HG03354 (cell line): Measurements from ENCODE around the gene KCTD12.

Source experiments
- ATAC-seq: cut with Tn5 transposase; IDR thresholded peaks from one replicate; pipeline ENCODE4 v1.9.1; 2021; ENCODE audit warnings: mild to moderate bottlenecking; ENCODE audit not compliant: unreplicated experiment, poor library complexity, severe bottlenecking

KCTD12 gene

DNA sequence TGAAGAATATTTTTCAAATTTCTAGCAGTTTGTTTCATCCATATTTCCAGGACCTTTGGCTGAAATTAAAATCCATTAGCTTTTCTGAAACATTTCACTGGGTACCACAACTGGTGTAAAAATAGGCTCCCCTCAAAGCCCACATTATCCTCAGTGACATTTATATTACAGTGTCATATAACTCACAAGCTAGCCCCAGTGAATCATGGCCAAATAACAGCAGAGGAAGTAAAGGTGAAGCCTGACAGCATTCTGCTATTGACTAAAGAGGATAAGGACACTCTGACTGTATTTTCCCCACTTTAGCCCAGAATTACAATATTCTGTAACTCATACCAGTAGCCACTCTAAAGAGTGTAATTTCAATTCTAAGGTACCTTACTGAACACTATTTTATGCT is 21.9 kb downstream of the KCTD12 start:
- ATAC-seq = no peak

DNA sequence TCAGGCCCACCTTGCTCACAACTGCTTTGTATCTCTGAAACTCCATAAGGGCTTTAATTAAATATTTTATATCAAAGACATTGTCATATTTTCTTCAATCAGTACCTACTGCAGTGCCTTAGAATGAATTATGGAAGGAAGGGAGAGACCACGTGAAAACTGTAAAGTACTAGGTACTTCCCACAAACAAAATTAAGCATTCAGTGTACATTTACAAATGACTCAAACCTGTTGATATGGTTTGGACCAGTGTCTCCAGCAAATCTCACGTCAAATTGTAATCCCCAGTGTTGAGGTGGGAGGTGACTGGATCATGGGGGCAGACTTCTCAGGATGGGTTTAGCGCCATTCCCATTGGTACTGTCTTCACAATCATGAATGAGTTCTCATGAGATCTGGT is 23.2 kb downstream of the KCTD12 start:
- ATAC-seq = no peak

DNA sequence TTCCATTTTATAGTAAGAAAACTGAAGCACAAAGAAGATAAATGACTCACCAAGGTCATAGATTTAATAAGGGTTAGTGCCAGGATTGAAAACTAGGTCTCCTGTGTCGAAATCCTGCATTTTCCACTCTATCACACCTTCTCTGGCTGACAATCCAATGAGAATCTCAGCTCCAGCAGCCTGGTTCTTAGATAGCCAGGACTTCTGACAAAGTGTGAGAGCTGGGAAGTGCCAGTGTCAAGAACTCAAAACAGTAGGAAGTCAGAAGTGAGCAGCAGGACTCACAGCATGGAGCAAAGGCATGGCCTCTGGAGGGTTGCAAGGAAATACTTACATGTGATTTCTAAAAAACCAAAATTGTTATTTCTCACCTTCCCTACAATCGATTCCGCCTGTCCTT is 24.3 kb downstream of the KCTD12 start:
- no peak for ATAC-seq

DNA sequence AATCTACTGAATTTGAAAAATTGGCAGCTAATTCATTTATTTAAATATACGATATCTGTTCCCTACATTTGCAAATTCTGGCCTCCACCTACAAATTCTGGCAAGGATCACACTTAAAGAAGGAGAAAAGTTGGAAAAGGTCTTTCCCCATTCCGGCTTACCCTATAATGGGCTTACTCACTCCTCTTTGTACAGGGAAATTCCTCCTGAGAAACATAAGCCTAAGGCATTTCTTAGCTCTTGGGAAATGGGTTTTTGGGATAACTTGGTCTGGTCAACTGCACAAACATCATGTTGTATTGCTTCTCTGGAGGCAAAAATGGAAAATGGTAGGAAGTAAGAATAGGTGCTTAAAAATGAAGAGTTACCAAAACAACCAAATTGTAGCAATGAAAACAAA is 25.5 kb downstream of the KCTD12 start:
- no peak for ATAC-seq

DNA sequence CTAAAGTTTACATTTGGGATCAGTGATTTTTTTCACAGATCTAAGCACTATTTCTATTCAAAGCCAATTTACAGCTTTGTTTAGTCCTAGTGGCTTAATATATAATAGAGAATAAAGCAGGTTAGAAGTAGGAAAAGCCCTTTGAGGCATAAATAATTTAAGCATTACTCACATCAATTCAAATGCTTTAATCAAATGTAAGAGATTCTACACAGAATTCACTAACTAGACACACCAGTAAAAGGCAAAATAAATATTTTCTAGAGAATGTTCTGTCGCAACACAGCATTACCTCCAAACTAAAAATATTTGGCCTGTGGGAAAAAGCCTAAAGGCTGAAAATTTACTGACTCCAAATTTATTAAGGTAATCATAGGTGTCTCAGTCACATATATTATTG is 31.3 kb downstream of the KCTD12 start:
- ATAC-seq = no peak

DNA sequence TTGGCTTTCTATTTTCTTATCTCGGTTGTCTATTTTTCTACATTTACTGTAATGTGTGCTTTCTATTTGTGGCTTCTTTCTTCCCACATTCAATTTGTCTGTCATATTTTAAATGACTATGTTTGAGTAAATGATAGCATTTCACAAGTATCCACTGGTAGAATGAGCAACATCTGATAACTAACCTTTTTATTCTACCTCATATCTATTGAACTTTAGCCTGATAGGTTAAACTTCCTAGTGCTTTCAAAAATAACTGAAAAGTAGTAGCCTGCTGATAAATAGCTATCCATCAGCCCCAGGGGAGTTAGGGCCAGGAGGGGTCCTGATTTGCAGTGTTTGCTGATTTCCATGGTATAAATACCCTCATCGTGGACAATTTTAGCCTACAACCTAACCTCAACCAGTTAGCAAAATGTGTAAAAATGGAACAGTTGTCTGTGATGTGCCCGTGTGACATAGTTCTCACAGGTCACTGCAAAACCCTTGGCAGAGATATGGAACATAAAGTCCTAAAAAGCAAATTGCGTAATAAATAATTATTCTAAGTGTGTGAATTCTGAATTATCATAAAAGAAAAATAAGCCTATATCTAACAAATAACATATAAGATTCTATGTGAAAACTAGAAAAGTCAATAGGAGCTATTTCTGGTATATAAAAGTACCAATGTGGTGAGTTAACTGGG is 32.1 kb downstream of the KCTD12 start:
- ATAC-seq = no peak

DNA sequence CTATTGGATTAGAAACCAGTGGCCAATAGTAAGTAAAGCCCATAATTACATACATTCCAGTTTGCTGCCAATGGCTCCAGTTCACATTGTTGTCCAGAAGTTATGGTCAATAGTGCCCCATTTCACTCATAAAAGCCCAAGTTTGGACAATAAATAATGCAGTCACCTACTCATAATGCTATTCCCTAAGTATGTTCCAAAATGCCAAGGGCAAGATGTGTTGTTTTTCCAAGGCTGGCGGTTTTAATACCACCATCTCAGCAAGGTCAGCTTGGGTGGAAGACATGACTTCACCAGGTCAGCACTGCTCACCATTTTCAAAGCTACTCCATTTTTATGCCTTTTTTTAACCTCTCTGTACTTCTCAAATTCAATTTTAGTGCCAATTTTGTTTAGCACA is 32.7 kb downstream of the KCTD12 start:
- no peak for ATAC-seq

DNA sequence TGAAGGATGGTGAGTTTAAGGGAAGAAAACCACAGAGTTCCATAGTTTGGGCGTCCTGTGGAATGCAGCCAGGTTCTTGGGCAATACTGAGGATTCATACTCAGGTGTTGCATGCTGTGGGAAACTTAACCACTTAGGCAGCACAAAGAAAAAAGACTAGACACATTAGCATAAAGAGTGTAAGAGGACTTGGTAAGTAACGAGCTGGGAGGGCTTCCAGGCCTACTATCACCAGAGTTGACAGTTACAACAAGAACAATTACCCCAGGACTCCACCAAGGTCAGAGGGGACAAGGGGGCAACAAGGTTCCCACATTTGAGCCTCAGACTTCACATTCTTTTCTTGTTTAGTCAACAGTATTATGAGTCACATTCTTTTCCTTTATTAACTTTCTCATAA is 33.2 kb downstream of the KCTD12 start:
- ATAC-seq = no peak

DNA sequence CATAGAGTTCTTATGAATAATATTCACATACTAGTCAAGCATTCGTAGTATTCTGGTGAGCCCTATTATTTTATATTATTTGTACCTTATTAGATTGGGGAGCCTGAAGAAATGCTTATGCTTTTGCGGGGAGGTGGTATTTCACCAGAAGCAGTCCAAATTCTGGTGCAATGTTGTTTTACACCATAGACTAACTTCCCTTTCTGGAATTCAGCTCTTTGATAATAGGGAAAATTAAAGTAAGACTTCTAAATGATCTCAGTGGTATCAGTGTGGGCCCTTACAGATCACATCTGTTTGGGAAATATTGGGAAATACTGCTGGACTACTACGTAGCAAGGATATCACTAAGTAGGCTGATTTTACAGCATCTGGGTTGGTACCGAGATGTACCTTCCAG is 34.2 kb downstream of the KCTD12 start:
- no peak for ATAC-seq

GRCh38 chr13:76849493-76849892 is 36.7 kb downstream of the KCTD12 start:
- no peak for ATAC-seq

DNA sequence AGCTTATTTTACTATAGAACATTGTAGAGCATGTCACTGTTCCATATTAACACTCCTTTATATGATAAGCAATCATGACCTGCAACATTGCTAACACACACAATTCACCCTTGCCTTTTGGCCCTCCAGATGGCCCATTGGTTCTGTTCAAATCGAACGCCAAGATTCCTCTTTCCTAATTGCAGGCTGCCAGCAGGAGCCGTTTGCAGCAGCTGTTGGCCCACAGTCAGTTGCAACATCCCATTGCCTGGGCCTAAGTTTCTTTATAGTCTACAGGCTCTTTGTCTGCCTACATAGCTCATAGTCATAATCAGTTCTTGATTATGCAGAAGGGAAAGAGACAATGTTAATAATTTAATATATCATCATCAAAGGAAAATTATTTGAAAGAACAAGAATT is 37.6 kb downstream of the KCTD12 start:
- ATAC-seq = no peak

- ATAC-seq = no peak
Observed at GRCh38 chr13:76846363-76846762, 39.8 kb downstream of the KCTD12 start.

DNA sequence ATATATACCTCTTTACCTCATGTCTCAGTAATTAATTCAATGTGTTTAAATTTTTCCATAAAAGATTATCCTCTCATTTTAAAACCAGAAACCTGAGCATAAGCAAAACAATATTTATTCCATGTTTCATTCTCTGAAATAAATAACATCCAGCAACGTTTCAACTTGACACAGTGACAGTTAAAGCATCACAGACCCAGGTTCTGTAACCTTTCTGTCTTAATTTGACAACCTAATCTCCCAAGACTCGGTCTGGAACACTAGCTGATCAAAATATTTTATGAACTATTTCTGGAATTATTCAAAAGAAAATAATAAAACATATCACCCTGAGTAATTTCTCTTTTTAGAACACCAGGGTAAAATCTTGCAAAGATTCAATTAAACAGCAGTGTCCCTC is 40.3 kb downstream of the KCTD12 start:
- no peak for ATAC-seq

- ATAC-seq = no peak
Observed at GRCh38 chr13:76845367-76845766, 40.8 kb downstream of the KCTD12 start.

GRCh38 chr13:76837801-76838200 is 48.4 kb downstream of the KCTD12 start:
- ATAC-seq = no peak

DNA sequence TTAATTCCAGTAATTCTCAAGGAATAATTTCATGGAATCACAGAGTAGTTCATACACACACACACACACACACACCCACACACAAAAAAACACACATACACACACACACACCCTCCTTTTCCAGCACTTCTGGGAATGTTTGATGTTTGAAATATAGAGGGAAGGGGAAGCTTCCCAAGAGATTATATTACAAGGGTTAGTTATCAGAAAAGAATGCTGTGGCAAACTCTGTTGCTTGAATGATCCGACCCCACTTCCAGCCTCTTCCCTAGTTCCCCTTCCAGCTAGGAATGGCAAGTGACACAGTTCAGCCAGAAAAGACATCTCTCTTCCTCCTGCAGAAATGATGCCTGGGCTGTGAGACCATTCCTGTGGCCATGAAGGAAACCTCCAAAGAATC is 49.9 kb downstream of the KCTD12 start:
- no peak for ATAC-seq

DNA sequence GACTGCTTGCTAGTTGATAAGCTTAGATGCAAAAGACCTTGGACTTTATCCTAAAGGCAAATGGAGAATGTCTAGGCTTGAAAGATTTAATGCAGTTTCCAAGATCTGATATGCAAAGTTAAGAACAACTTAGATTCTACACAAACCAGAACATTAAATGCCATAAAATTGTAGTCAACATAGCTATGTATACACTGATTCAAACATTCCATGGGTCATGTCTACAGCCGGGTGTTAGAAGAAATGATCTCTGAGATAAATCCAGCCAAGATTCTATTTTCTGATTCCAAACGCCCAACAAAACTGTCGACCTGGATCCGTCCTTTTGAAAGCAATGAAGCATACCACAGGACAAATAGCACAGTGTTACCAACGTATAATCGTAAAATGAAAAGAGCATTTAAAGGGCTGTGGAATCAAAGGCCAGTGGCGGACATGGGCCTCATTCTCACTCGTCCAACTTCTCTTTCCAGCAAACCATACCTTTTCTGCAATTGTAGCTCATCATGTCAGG is 52.7 kb downstream of the KCTD12 start:
- ATAC-seq = no peak

DNA sequence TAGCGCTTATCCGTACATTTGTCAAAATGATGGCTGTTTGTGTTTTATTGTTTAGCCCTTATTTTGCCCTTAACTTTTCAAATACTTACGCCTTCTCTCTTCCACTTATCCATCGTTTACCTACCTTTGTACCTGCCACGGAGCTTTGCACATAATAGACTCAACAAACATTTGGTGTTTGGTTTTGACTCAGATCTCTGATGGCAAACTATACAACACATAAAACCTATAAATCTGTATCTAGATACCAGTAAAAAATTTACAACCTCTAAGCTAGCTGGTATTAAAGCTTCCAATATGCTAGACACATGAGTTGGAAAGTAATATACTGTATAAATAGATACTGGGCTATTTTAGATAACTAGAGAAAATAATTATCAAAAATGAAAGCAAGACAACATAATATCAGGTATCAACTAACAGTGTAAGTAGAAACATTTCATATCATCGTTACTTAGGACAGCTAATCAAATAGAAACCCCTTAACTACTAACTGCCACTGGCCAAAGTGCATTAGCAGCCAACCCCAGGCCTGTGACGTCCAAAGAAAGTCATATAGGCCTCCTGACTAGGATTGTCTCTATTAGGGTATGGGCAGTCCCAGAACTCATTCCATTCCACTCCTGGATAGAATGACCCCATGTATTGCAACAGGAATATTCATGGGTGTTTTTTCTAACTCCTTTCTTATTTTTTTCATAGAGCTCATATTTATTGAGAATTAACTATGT is 53.8 kb downstream of the KCTD12 start:
- no peak for ATAC-seq

- ATAC-seq = no peak
Observed at GRCh38 chr13:76830805-76831204, 55.4 kb downstream of the KCTD12 start.
